IMR-90 (cell line): ENCODE results near the gene SMKR1. TPM values are rescaled to one million over a fixed set of nuclear protein-coding genes. Genes with fewer than 3 reads are reported as not detected.

Experiments used
- ATAC-seq: fragments of 200-7000 bp; cut with Tn5 transposase; 2 replicates; pipeline ENCODE4 v1.9.1; 2020; ENCODE audit warnings: low read depth, mild to moderate bottlenecking, moderate library complexity
- BruUV-seq: library from RNA; stranded (reverse); fragments of 400-500 nt; replicated peaks from 2 replicates; lab custom pipeline; 2021; lab: Mats Ljungman, UMichigan
- CTCF ChIA-PET: fragments of 300-600 bp; formaldehyde crosslinking; extraction: SDS; loops from one replicate; lab custom pipeline; 2021; ENCODE audit warnings: antibody characterized with exemption; lab: Yijun Ruan, JAX
- POLR2A ChIA-PET: fragments of 300-600 bp; sonication (Branson Sonifier 250); formaldehyde crosslinking; loops from one replicate; lab custom pipeline; 2022; ENCODE audit warnings: antibody characterized with exemption; ENCODE audit not compliant: unreplicated experiment; lab: Charles Lee
- DNase-seq: peaks from one replicate; pipeline ENCODE4 v3.0.0; 2013
- H2AFZ ChIP-seq: replicated peaks from 2 replicates; pipeline ENCODE3; 2013; ENCODE audit warnings: low read length, mild to moderate bottlenecking; ENCODE audit not compliant: poor library complexity
- H2AK5ac ChIP-seq: 2 replicates; pipeline ENCODE4 v1.6.1; 2013; ENCODE audit warnings: low read depth, low read length, inconsistent platforms
- H2AK9ac ChIP-seq: replicated peaks from 2 replicates; pipeline ENCODE3; 2013; ENCODE audit warnings: mild to moderate bottlenecking, low read depth, low read length, moderate library complexity; ENCODE audit not compliant: poor library complexity
- H2BK120ac ChIP-seq: 2 replicates; pipeline ENCODE4 v1.6.1; 2013; ENCODE audit warnings: low read depth, low read length, inconsistent platforms
- H2BK15ac ChIP-seq: 3 replicates; pipeline ENCODE4 v1.6.1; 2013; ENCODE audit warnings: low read depth, low read length, inconsistent platforms
- H2BK20ac ChIP-seq: 2 replicates; pipeline ENCODE4 v1.6.1; 2013; ENCODE audit warnings: low read depth, mild to moderate bottlenecking, inconsistent platforms, low read length, moderate library complexity
- H2BK5ac ChIP-seq: 2 replicates; pipeline ENCODE4 v1.6.1; 2013; ENCODE audit warnings: mild to moderate bottlenecking, low read depth, low read length, inconsistent platforms; ENCODE audit not compliant: poor library complexity, severe bottlenecking
- H3K14ac ChIP-seq: replicated peaks from 2 replicates; pipeline ENCODE4 v1.6.1; 2013; ENCODE audit warnings: low read depth, low read length, inconsistent platforms
- H3K18ac ChIP-seq: 2 replicates; pipeline ENCODE4 v1.6.1; 2013; ENCODE audit warnings: low read depth, low read length, control low read depth
- H3K23ac ChIP-seq: 2 replicates; pipeline ENCODE4 v1.6.1; 2013; ENCODE audit warnings: low read depth, low read length, inconsistent platforms
- H3K27ac ChIP-seq: 2 replicates; pipeline ENCODE4 v1.5.1; 2013; ENCODE audit warnings: mild to moderate bottlenecking, control low read depth, low read length; ENCODE audit not compliant: insufficient read depth
- H3K27me3 ChIP-seq: 2 replicates; pipeline ENCODE4 v1.6.1; 2013; ENCODE audit warnings: low read length; ENCODE audit not compliant: control insufficient read depth, insufficient read depth
- H3K36me3 ChIP-seq: 2 replicates; pipeline ENCODE4 v1.6.1; 2013; ENCODE audit warnings: low read length, mixed read lengths; ENCODE audit not compliant: control insufficient read depth, insufficient read depth
- H3K4ac ChIP-seq: 2 replicates; pipeline ENCODE4 v1.6.1; 2013; ENCODE audit warnings: low read depth, low read length, inconsistent platforms
- H3K4me1 ChIP-seq: 2 replicates; pipeline ENCODE4 v1.6.1; 2013; ENCODE audit warnings: low read length, mixed read lengths; ENCODE audit not compliant: control insufficient read depth, insufficient read depth
- H3K4me2 ChIP-seq: 2 replicates; pipeline ENCODE4 v1.6.1; 2013; ENCODE audit warnings: low read depth, mild to moderate bottlenecking, control low read depth, low read length, moderate library complexity
- H3K4me3 ChIP-seq: 2 replicates; pipeline ENCODE4 v1.5.1; 2013; ENCODE audit warnings: low read depth, mild to moderate bottlenecking, control low read depth, low read length, moderate library complexity; ENCODE audit not compliant: insufficient read depth
- H3K56ac ChIP-seq: 2 replicates; pipeline ENCODE4 v1.6.1; 2013; ENCODE audit warnings: low read length, inconsistent platforms; ENCODE audit not compliant: insufficient read depth; ENCODE audit errors: extremely low read depth
- H3K79me1 ChIP-seq, 2 experiments: 2 replicates each; pipeline ENCODE4 v1.6.1; 2013; ENCODE audit warnings: low read length in 2 of 2, inconsistent platforms in 1 of 2, low read depth in 1 of 2
- H3K9ac ChIP-seq: 2 replicates; pipeline ENCODE4 v1.6.1; 2013; ENCODE audit warnings: low read depth, low read length, control low read depth
- H3K9me1 ChIP-seq: 2 replicates; pipeline ENCODE4 v1.6.1; 2013; ENCODE audit warnings: low read length, inconsistent platforms; ENCODE audit not compliant: insufficient read depth
- H3K9me3 ChIP-seq: 2 replicates; pipeline ENCODE4 v1.6.1; 2013; ENCODE audit warnings: low read length; ENCODE audit not compliant: control insufficient read depth, insufficient read depth
- H4K20me1 ChIP-seq: 2 replicates; pipeline ENCODE4 v1.6.1; 2013; ENCODE audit warnings: low read length, inconsistent platforms; ENCODE audit not compliant: insufficient read depth
- H4K5ac ChIP-seq: 2 replicates; pipeline ENCODE4 v1.6.1; 2013; ENCODE audit warnings: mild to moderate bottlenecking, low read depth, low read length, control low read depth
- H4K8ac ChIP-seq, 2 experiments: 2 replicates each; pipeline ENCODE4 v1.6.1; 2013; ENCODE audit warnings: low read depth in 2 of 2, low read length in 2 of 2, control low read depth in 1 of 2, inconsistent platforms in 1 of 2
- H4K91ac ChIP-seq: 2 replicates; pipeline ENCODE4 v1.6.1; 2013; ENCODE audit warnings: low read depth, low read length, inconsistent platforms; ENCODE audit not compliant: insufficient read depth
- CEBPB ChIP-seq: IDR thresholded peaks from 2 replicates; pipeline ENCODE4 v1.6.1; 2012; ENCODE audit warnings: low read depth, low read length, improper control_type of control experiment
- MXI1 ChIP-seq: IDR thresholded peaks from 2 replicates; pipeline ENCODE4 v1.6.1; 2012; ENCODE audit warnings: low read depth, mild to moderate bottlenecking, low read length, moderate library complexity, borderline replicate concordance
- NFE2L2 ChIP-seq: fragments of 150-350 bp; IDR thresholded peaks from 2 replicates; pipeline ENCODE4 v1.6.1; 2016; ENCODE audit warnings: low read depth, mild to moderate bottlenecking, low read length
- SMC3 ChIP-seq: fragments of 150-350 bp; IDR thresholded peaks from 2 replicates; pipeline ENCODE4 v1.6.1; 2016; ENCODE audit warnings: low read depth, mild to moderate bottlenecking, antibody characterized with exemption, low read length, moderate library complexity
- WGBS, 2 experiments: methylation state at CpG; one replicate each; pipeline versions ENCODE4 v1.1.5 to v1.1.7; 2013; ENCODE audit warnings: missing lambda C conversion rate in 2 of 2; ENCODE audit not compliant: insufficient read length in 1 of 2; ENCODE audit errors: extremely low coverage in 2 of 2; 5-methylcytosine and 5-hydroxymethylcytosine counted together
- dilution Hi-C: fragments of 300-500 bp; cut with HindIII; formaldehyde crosslinking; loops from one replicate; pipeline ENCODE4 v1.14.3; 2018; ENCODE audit warnings: low sequenced_read_pairs; ENCODE audit not compliant: unreplicated experiment
- in situ Hi-C: fragments of 300-500 bp; cut with MboI; formaldehyde crosslinking; loops from 3 replicates; pipeline ENCODE4 v1.14.3; 2019; ENCODE audit warnings: low sequenced_read_pairs, inconsistent platforms, mixed read lengths
- intact Hi-C: fragments of 100-400 bp; cut with micrococcal nuclease; formaldehyde crosslinking; loops from 2 replicates; pipeline ENCODE4 v1.10.0; 2022
- polyA plus RNA-seq, 3 experiments: library from polyadenylated mRNA; depleted of rRNA; stranded (reverse); fragments of >200 nt; gene quantifications; 2 replicates each; pipeline ENCODE4 v1.2.3, GENCODE V29; 2012; ENCODE audit warnings: low replicate concordance in 1 of 3
- total RNA-seq: library from RNA; depleted of rRNA; stranded (reverse); fragments of >200 nt; gene quantifications from 2 replicates; pipeline ENCODE4 v1.2.3, GENCODE V29; 2012
- TF ChIP-seq, protein P1 (sequence below): fragments of 150-350 bp; IDR thresholded peaks from 2 replicates; pipeline ENCODE4 v1.6.1; 2017; ENCODE audit warnings: mild to moderate bottlenecking, antibody characterized with exemption, low read length, low read depth

The SMKR1 gene
- total and polyA plus RNA-seq, 2 of the 4 experiments (the other 2 are of a cell fraction): 0.26 TPM; not detected in 1

DNA sequence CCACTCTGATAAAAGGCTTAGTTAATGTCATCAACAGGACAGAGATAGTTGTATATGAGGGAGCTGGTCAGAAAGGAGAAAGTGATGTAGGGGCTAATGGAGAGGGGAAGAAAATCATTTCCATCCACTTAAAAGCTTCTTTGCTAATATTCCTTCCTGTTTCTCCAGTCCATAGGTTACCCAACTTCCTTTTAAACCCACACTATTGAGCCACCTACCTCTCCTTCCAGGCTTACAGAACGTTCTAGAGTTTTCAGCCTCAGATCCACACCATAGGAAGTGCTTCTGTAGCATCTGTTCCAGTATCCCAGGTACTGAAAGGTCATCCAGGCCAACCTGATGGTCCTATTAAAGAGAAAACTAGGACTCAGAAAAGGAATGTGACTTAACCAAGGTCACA lies 39.9 kb upstream of the SMKR1 start:
- H3K79me1 ChIP-seq: no peaks in the 10 kb centered on the region
- H3K4me2 ChIP-seq: no peak overlapping the region
- H3K9ac ChIP-seq: no peak overlapping the region
- POLR2A ChIA-PET: no interaction called here
- H3K9me1 ChIP-seq: peaks cover 5% of the 10 kb centered on the region
- H4K5ac ChIP-seq: no peak overlapping the region
- H2BK20ac ChIP-seq: no peak overlapping the region
- in situ Hi-C loops (loop anchor here (5.0 kb wide), 1 partner anchor 90 kb away; no protein-coding TSS in a partner anchor), intact Hi-C loops (no loop called here), dilution Hi-C loops (no loop called here)
- H3K4ac ChIP-seq: no peak overlapping the region
- H2AK9ac ChIP-seq: no peak overlapping the region
- no peak overlapping the region for H3K27ac ChIP-seq
- no peaks in the 10 kb centered on the region; the same call in 1 of the 2 replicates for H3K36me3 ChIP-seq
- DNase-seq: no peak
- BruUV-seq: no TSS peak
- no peak overlapping the region for H4K8ac ChIP-seq
- no peak overlapping the region for H2BK15ac ChIP-seq
- no peak overlapping the region for H2AFZ ChIP-seq
- no peak overlapping the region for H3K56ac ChIP-seq
- no peak overlapping the region for H2BK120ac ChIP-seq
- H3K9me3 ChIP-seq: no peaks in the 10 kb centered on the region
- H3K18ac ChIP-seq: no peak overlapping the region
- no peak overlapping the region for H2BK5ac ChIP-seq
- TF ChIP-seq MXI1 (no peak), SMC3 (no peak), NFE2L2 (no peak), CEBPB (no peak)
- TF ChIP-seq, protein P1, sequence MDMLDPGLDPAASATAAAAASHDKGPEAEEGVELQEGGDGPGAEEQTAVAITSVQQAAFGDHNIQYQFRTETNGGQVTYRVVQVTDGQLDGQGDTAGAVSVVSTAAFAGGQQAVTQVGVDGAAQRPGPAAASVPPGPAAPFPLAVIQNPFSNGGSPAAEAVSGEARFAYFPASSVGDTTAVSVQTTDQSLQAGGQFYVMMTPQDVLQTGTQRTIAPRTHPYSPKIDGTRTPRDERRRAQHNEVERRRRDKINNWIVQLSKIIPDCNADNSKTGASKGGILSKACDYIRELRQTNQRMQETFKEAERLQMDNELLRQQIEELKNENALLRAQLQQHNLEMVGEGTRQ: no peak
- no peaks in the 10 kb centered on the region for H3K4me1 ChIP-seq
- WGBS, 2 experiments: no CpG with 5 or more reads among the region's 1 CpG
- no peaks in the 10 kb centered on the region for H3K27me3 ChIP-seq
- H3K4me3 ChIP-seq: no peak overlapping the region
- no peak overlapping the region for H3K23ac ChIP-seq
- no peak overlapping the region for H4K91ac ChIP-seq
- H2AK5ac ChIP-seq: no peak overlapping the region
- ATAC-seq: no peak
- H3K14ac ChIP-seq: no peak overlapping the region
- CTCF ChIA-PET: interaction anchor here (1.4 kb wide), 1 partner anchor 95 kb away, joined by 4 read pairs; no protein-coding TSS in a partner anchor
- no peaks in the 10 kb centered on the region for H4K20me1 ChIP-seq
